Upper lobe of left lung (tissue), 4 donors: ENCODE results near the gene ACSM2A.
"Not testable (repeated sequence)": the region's sequence is repeated elsewhere in the genome, so short reads cannot be mapped to it uniquely, and the experiment has no call there.

Experiments used
- EP300 ChIP-seq, 4 donors: sonication (generic); formaldehyde crosslinking; IDR thresholded peaks; one replicate each; pipeline ENCODE4 v1.5.1; 2017; ENCODE audit warnings: antibody characterized with exemption in 4 of 4, control low read depth in 2 of 4
- POLR2A ChIP-seq, 4 donors: fragments of 450-650 bp; IDR thresholded peaks; one replicate each; pipeline ENCODE4 v1.5.1; 2016 to 2017; ENCODE audit warnings: antibody characterized with exemption in 4 of 4, mild to moderate bottlenecking in 2 of 4
- POLR2AphosphoS5 ChIP-seq, 2 donors: sonication (generic); formaldehyde crosslinking; IDR thresholded peaks; one replicate each; pipeline ENCODE4 v1.5.1; 2017; ENCODE audit warnings: antibody characterized with exemption in 2 of 2
- TF ChIP-seq, protein P1 (sequence below), 6 experiments: fragments of 450-650 bp in 4 of 6; fragments of 200-600 bp in 2 of 6; sonication (generic) in 2 of 6; IDR thresholded peaks; one replicate each; pipeline ENCODE4 v1.5.1; 2016 to 2019; ENCODE audit warnings: antibody characterized with exemption in 6 of 6

DNA sequence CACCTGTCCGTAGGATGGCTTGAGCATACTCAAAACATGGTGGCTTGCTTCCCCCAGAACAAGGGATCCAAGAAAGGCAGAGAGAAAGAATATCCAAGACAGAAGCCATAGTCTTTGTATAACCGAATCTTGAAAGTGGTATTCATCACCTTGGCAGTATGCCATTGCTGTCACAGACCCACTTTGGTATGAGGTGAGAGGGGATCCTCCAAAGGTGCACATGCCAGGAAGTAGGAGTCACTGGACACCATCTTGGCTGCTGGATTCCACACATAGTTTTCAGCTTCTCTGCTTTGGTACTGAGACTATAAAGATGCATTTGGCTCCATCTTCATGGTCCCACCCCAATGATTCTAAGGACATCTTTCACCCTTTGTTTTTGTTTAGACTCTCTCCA lies 23.9 kb upstream of the ACSM2A start:
- TF ChIP-seq, protein P1, sequence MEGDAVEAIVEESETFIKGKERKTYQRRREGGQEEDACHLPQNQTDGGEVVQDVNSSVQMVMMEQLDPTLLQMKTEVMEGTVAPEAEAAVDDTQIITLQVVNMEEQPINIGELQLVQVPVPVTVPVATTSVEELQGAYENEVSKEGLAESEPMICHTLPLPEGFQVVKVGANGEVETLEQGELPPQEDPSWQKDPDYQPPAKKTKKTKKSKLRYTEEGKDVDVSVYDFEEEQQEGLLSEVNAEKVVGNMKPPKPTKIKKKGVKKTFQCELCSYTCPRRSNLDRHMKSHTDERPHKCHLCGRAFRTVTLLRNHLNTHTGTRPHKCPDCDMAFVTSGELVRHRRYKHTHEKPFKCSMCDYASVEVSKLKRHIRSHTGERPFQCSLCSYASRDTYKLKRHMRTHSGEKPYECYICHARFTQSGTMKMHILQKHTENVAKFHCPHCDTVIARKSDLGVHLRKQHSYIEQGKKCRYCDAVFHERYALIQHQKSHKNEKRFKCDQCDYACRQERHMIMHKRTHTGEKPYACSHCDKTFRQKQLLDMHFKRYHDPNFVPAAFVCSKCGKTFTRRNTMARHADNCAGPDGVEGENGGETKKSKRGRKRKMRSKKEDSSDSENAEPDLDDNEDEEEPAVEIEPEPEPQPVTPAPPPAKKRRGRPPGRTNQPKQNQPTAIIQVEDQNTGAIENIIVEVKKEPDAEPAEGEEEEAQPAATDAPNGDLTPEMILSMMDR (IDR thresholded peaks at IDR 0.05): not testable (repeated sequence)
- not testable (repeated sequence) for TF ChIP-seq POLR2AphosphoS5, POLR2A, EP300 (IDR thresholded peaks at IDR 0.05)
